HepG2 (cell line): ENCODE data around the gene EPS8. TPM values are rescaled to one million over a fixed set of nuclear protein-coding genes. Genes with fewer than 3 reads are reported as not detected.

Source experiments
- ATAC-seq: fragments of 200-7000 bp; cut with Tn5 transposase; 3 replicates; pipeline ENCODE4 v1.9.1; 2020; ENCODE audit warnings: mild to moderate bottlenecking, moderate library complexity
- BruUV-seq: library from RNA; stranded (reverse); fragments of 400-500 nt; replicated peaks from 2 replicates; lab custom pipeline; 2021; lab: Mats Ljungman, UMichigan
- CTCF ChIA-PET: fragments of 300-600 bp; formaldehyde crosslinking; extraction: SDS; loops from one replicate; lab custom pipeline; 2021; ENCODE audit warnings: low total read pairs, inconsistent platforms, low intra/inter-chr PET ratio; lab: Yijun Ruan, JAX
- POLR2A ChIA-PET: fragments of 350-600 bp; sonication (Branson Sonifier 250); formaldehyde crosslinking; loops from one replicate; lab custom pipeline; 2020; ENCODE audit warnings: antibody characterized with exemption, inconsistent platforms; lab: Yijun Ruan, JAX
- DNase-seq: peaks from one replicate; pipeline ENCODE4 v3.0.0-alpha.2; 2015; ENCODE audit warnings: low spot score
- FAIRE-seq: peaks from 3 replicates; lab custom pipeline; 2011; peaks lifted over from hg19 to GRCh38; lab: Jason Lieb, UNC
- H2AFZ ChIP-seq: one replicate; pipeline ENCODE4 v1.6.1; 2011; ENCODE audit warnings: low read length, inconsistent platforms
- H3K27ac ChIP-seq: fragments of 300-600 bp; 3 replicates; pipeline ENCODE4 v1.8.0; 2011; ENCODE audit warnings: mixed run types, mild to moderate bottlenecking, mixed read lengths, low read length, inconsistent platforms; ENCODE audit not compliant: insufficient read depth; ENCODE audit errors: extremely low read length
- H3K27me3 ChIP-seq, 2 experiments: fragments of 200-600 bp in 1 of 2; 2 replicates in 1 of 2; 3 replicates in 1 of 2; pipeline versions ENCODE4 v1.6.0 to v1.8.0; 2011; ENCODE audit warnings: low read length in 2 of 2, mild to moderate bottlenecking in 2 of 2, moderate library complexity in 2 of 2, inconsistent platforms in 1 of 2; ENCODE audit not compliant: insufficient read depth in 2 of 2, control insufficient read depth in 1 of 2
- H3K36me3 ChIP-seq, 2 experiments: fragments of 200-600 bp in 1 of 2; replicated peaks in 1 of 2; 2 replicates in 1 of 2; 3 replicates in 1 of 2; pipeline versions ENCODE4 v1.5.1 to v1.8.0; 2011; ENCODE audit warnings: low read length in 2 of 2, inconsistent platforms in 1 of 2; ENCODE audit not compliant: insufficient read depth in 2 of 2, control insufficient read depth in 1 of 2
- H3K4me1 ChIP-seq: 2 replicates; pipeline ENCODE4 v1.5.1; 2012; ENCODE audit warnings: low read length, inconsistent platforms; ENCODE audit not compliant: insufficient read depth
- H3K4me2 ChIP-seq: 2 replicates; pipeline ENCODE4 v1.6.0; 2011; ENCODE audit warnings: low read depth, low read length, inconsistent platforms
- H3K4me3 ChIP-seq, 3 experiments: fragments of 200-600 bp in 1 of 3; sonication (generic), shearing (Covaris generic) in 1 of 3; replicated peaks in 1 of 3; 2 replicates each; pipeline ENCODE4 v1.5.1; 2011 to 2016; ENCODE audit warnings: low read length in 3 of 3, inconsistent platforms in 2 of 3, low read depth in 2 of 3, mild to moderate bottlenecking in 2 of 3, control low read depth in 1 of 3, mixed read lengths in 1 of 3; ENCODE audit not compliant: insufficient read depth in 1 of 3
- H3K79me2 ChIP-seq: one replicate; pipeline ENCODE4 v1.6.1; 2011; ENCODE audit warnings: low read length, inconsistent platforms; ENCODE audit not compliant: insufficient read depth
- H3K9ac ChIP-seq: 2 replicates; pipeline ENCODE4 v1.6.0; 2011; ENCODE audit warnings: mild to moderate bottlenecking, low read depth, low read length, inconsistent platforms; ENCODE audit not compliant: insufficient read depth
- H3K9me3 ChIP-seq: 2 replicates; pipeline ENCODE4 v1.5.1; 2012; ENCODE audit warnings: mild to moderate bottlenecking, low read length
- H4K20me1 ChIP-seq: 2 replicates; pipeline ENCODE4 v1.6.0; 2011; ENCODE audit warnings: inconsistent platforms, mild to moderate bottlenecking, low read length, moderate library complexity; ENCODE audit not compliant: insufficient read depth
- ASH2L ChIP-seq: fragments of 300-600, 200-600 bp; sonication (generic); IDR thresholded peaks from 2 replicates; pipeline ENCODE4 v1.7.0; 2017; ENCODE audit warnings: low read depth, mild to moderate bottlenecking, moderate library complexity, mixed read lengths, low read length; ENCODE audit not compliant: insufficient read length
- ATF6 ChIP-seq: sonication (generic); formaldehyde crosslinking; conservative IDR thresholded peaks from 2 replicates; pipeline ENCODE4 v1.4.0; 2020; ENCODE audit warnings: missing genetic modification reagents
- ETS1 ChIP-seq: sonication (generic); formaldehyde crosslinking; IDR thresholded peaks from 2 replicates; pipeline ENCODE4 v1.4.0; 2020; ENCODE audit warnings: missing genetic modification reagents
- KLF6 ChIP-seq: IDR thresholded peaks from 2 replicates; pipeline ENCODE4 v1.8.0; 2016; ENCODE audit warnings: missing biosample characterization, missing genetic modification reagents
- MYPOP ChIP-seq: sonication (generic); formaldehyde crosslinking; IDR thresholded peaks from 2 replicates; pipeline ENCODE4 v1.8.1; 2023; ENCODE audit warnings: mild to moderate bottlenecking, moderate library complexity, missing genetic modification reagents
- NR2F1 ChIP-seq, 2 experiments: fragments of 450-650 bp in 1 of 2; formaldehyde crosslinking in 1 of 2; IDR thresholded peaks; 2 replicates each; pipeline versions ENCODE4 v1.5.0 to v1.6.1; 2016 to 2020; ENCODE audit warnings: mild to moderate bottlenecking in 1 of 2, missing compliant biosample characterization in 1 of 2, missing genetic modification reagents in 1 of 2, moderate library complexity in 1 of 2
- PAXIP1 ChIP-seq: sonication (generic); formaldehyde crosslinking; conservative IDR thresholded peaks from 2 replicates; pipeline ENCODE4 v1.4.0; 2020; ENCODE audit warnings: mild to moderate bottlenecking, missing genetic modification reagents, moderate library complexity
- RARA ChIP-seq: IDR thresholded peaks from 2 replicates; pipeline ENCODE4 v1.6.1; 2016; ENCODE audit warnings: missing genetic modification reagents, missing compliant biosample characterization
- RXRB ChIP-seq: IDR thresholded peaks from 2 replicates; pipeline ENCODE4 v1.6.1; 2016; ENCODE audit warnings: borderline replicate concordance, missing genetic modification reagents, missing compliant biosample characterization
- SAP130 ChIP-seq: IDR thresholded peaks from 2 replicates; pipeline ENCODE4 v1.6.1; 2016; ENCODE audit warnings: low read depth
- TP53 ChIP-seq: sonication (generic); formaldehyde crosslinking; conservative IDR thresholded peaks from 2 replicates; pipeline ENCODE4 v1.4.0; 2020; ENCODE audit warnings: missing genetic modification reagents
- ZNF432 ChIP-seq: sonication (generic); formaldehyde crosslinking; IDR thresholded peaks from 2 replicates; pipeline ENCODE4 v1.5.0; 2020; ENCODE audit warnings: missing genetic modification reagents, mild to moderate bottlenecking, borderline replicate concordance
- WGBS: methylation state at CpG from one replicate; pipeline ENCODE4 v1.1.6; 2017; ENCODE audit warnings: low lambda C conversion rate; 5-methylcytosine and 5-hydroxymethylcytosine counted together
- in situ Hi-C: cut with HindIII; loops from 2 replicates; pipeline ENCODE4 v1.10.0; 2017; ENCODE audit warnings: low pct_unique_long_range_greater_than_20kb; ENCODE audit not compliant: extremely low pct_ligation_motif_present
- intact Hi-C: fragments of 100-400 bp; cut with micrococcal nuclease; formaldehyde crosslinking; loops from one replicate; pipeline ENCODE4 v1.10.0; 2022; ENCODE audit not compliant: unreplicated experiment
- polyA plus RNA-seq, 8 experiments: library from polyadenylated mRNA; depleted of rRNA in 3 of 8; stranded (reverse) in 7 of 8; unstranded in 1 of 8; fragments of >200 nt; fragmentation: Illumina TruSeq in 4 of 8; extraction: Trizol in 4 of 8; gene quantifications; 2 replicates each; pipeline versions ENCODE4 v1.2.1 to v1.2.3, GENCODE V29; 2011 to 2016; ENCODE audit warnings: low read depth in 4 of 8, missing spikeins in 1 of 8, mixed read lengths in 1 of 8; ENCODE audit not compliant: insufficient read depth in 1 of 8
- total RNA-seq, 5 experiments: library from RNA; depleted of rRNA; stranded (reverse); fragments of >200 nt; fragmentation: Illumina TruSeq; extraction: Trizol; gene quantifications; 2 replicates each; pipeline ENCODE4 v1.2.3, GENCODE V29; 2016; ENCODE audit warnings: low read depth in 1 of 5

Gene EPS8
- total and polyA plus RNA-seq, 2 of the 13 experiments (the other 11 are each of a cell fraction or from before 2014, with no cell fraction given), result 37.1 to 43.4 TPM

GRCh38 chr12:15796493-15797141, 7.4 kb upstream of the EPS8 start (continued):
- TF ChIP-seq NR2F1 (CRISPR knock-in tag; IDR thresholded peaks at IDR 0.05), result peak; percentile 21 to 95; a peak in 3 of 4 replicates
- no peak for TF ChIP-seq MYPOP
- peak; percentile 47 for TF ChIP-seq SAP130 (CRISPR knock-in tag)
- TF ChIP-seq KLF6 (CRISPR knock-in tag), result no peak
- TF ChIP-seq RXRB, result peak; percentile 37; the same call in 1 of the 2 replicates
- 0 out of 2 replicates have a peak, but pooled peaks have one; percentile 32 for TF ChIP-seq RARA (CRISPR knock-in tag)
- TF ChIP-seq TP53 (CRISPR knock-in tag), result no peak

- H3K4me2 ChIP-seq, result no peak overlapping the region
- ATAC-seq (no peak), FAIRE-seq (no peak), DNase-seq (no peak)
- ChIA-PET CTCF (no interaction called here), POLR2A (no interaction called here)
- H3K9me3 ChIP-seq, result no peaks in the 10 kb centered on the region
- H3K9ac ChIP-seq, result no peak overlapping the region
- 67% methylated on average over 1 of the region's 1 CpG for WGBS
- no peaks in the 10 kb centered on the region for H3K27me3 ChIP-seq
- no peak overlapping the region for H2AFZ ChIP-seq
- no peak overlapping the region for H3K27ac ChIP-seq
- no peaks in the 10 kb centered on the region for H3K36me3 ChIP-seq
- intact Hi-C loops (no loop called here), in situ Hi-C loops (no loop called here)
- no peak overlapping the region for H3K4me3 ChIP-seq
- BruUV-seq, result no TSS peak
- no peaks in the 10 kb centered on the region for H4K20me1 ChIP-seq
- peaks cover 35% of the 10 kb centered on the region for H3K4me1 ChIP-seq
- no peaks in the 10 kb centered on the region for H3K79me2 ChIP-seq
- no peak for TF ChIP-seq ASH2L
- TF ChIP-seq ETS1 (CRISPR knock-in tag), result no peak
- TF ChIP-seq ATF6 (CRISPR knock-in tag), result no peak
- TF ChIP-seq PAXIP1 (CRISPR knock-in tag), result no peak
- no peak for TF ChIP-seq ZNF432
Measured at GRCh38 chr12:15794836-15795235, 5.6 kb upstream of the EPS8 start.
